Duodenal mucosa (tissue), 2 donors: ENCODE measurements around the gene KRTAP10-8.
"Not testable (repeated sequence)": the region's sequence is repeated elsewhere in the genome, so short reads cannot be mapped to it uniquely, and the experiment has no call there.

Experiments
- H3K27ac ChIP-seq: one replicate; pipeline ENCODE4 v1.7.0; 2013; ENCODE audit warnings: low read depth, low read length
- H3K27me3 ChIP-seq, 2 donors: one replicate each; pipeline ENCODE4 v1.7.0; 2013; ENCODE audit warnings: low read length in 2 of 2, control low read depth in 1 of 2; ENCODE audit not compliant: insufficient read depth in 2 of 2, control insufficient read depth in 1 of 2
- H3K36me3 ChIP-seq, 2 donors: one replicate each; pipeline ENCODE4 v1.7.0; 2013; ENCODE audit warnings: low read length in 2 of 2, control low read depth in 1 of 2; ENCODE audit not compliant: insufficient read depth in 2 of 2, control insufficient read depth in 1 of 2
- H3K4me1 ChIP-seq, 2 donors: one replicate each; pipeline ENCODE4 v1.7.0; 2013; ENCODE audit warnings: low read length in 2 of 2, control low read depth in 1 of 2; ENCODE audit not compliant: insufficient read depth in 2 of 2, control insufficient read depth in 1 of 2
- H3K4me3 ChIP-seq, 2 donors: one replicate each; pipeline ENCODE4 v1.7.0; 2013; ENCODE audit warnings: low read length in 2 of 2, low read depth in 1 of 2
- H3K9ac ChIP-seq, 2 donors: one replicate each; pipeline ENCODE4 v1.7.0; 2013; ENCODE audit warnings: low read length in 2 of 2, low read depth in 1 of 2
- H3K9me3 ChIP-seq, 2 donors: one replicate each; pipeline ENCODE4 v1.7.0; 2013; ENCODE audit warnings: low read length in 2 of 2, control low read depth in 1 of 2; ENCODE audit not compliant: control insufficient read depth in 1 of 2

KRTAP10-8 gene

GRCh38 chr21:44618909-44619308 lies 7.0 kb downstream of the KRTAP10-8 start:
- Histone ChIP-seq H3K27ac (no peak overlapping the region), H3K9me3 (peaks cover 9% of the 10 kb centered on the region in 2 donors), H3K4me1 (peaks cover 0 to 11% of the 10 kb centered on the region in 2 donors), H3K36me3 (no peaks in the 10 kb centered on the region), H3K9ac (no peak overlapping the region), H3K4me3 (no peak overlapping the region), H3K27me3 (no peaks in the 10 kb centered on the region)

GRCh38 chr21:44619886-44620285 lies 8.0 kb downstream of the KRTAP10-8 start:
- H3K9ac ChIP-seq = no peak overlapping the region
- H3K4me1 ChIP-seq = peaks cover 0 to 11% of the 10 kb centered on the region in 2 donors
- no peak overlapping the region for H3K4me3 ChIP-seq
- no peaks in the 10 kb centered on the region for H3K27me3 ChIP-seq
- H3K27ac ChIP-seq = no peak overlapping the region
- H3K9me3 ChIP-seq = peaks cover 11 to 15% of the 10 kb centered on the region in 2 donors
- H3K36me3 ChIP-seq = no peaks in the 10 kb centered on the region

GRCh38 chr21:44623575-44623974 lies 11.7 kb downstream of the KRTAP10-8 start:
- Histone ChIP-seq H3K27ac (no peak overlapping the region), H3K36me3 (no peaks in the 10 kb centered on the region), H3K4me1 (peaks cover 0 to 8% of the 10 kb centered on the region in 2 donors), H3K4me3 (no peak overlapping the region), H3K9ac (no peak overlapping the region), H3K9me3 (peaks cover 11 to 15% of the 10 kb centered on the region in 2 donors), H3K27me3 (no peaks in the 10 kb centered on the region)

- no peak overlapping the region for H3K4me3 ChIP-seq
- H3K4me1 ChIP-seq = no peaks in the 10 kb centered on the region
- peaks cover 11 to 15% of the 10 kb centered on the region in 2 donors for H3K9me3 ChIP-seq
- peaks cover 0 to 5% of the 10 kb centered on the region in 2 donors for H3K27me3 ChIP-seq
- H3K9ac ChIP-seq = no peak overlapping the region
- no peak overlapping the region for H3K27ac ChIP-seq
- H3K36me3 ChIP-seq = no peaks in the 10 kb centered on the region
These were observed 13.9 kb downstream of the KRTAP10-8 start for GRCh38 chr21:44625756-44626155.

GRCh38 chr21:44626262-44626661 lies 14.4 kb downstream of the KRTAP10-8 start:
- H3K9me3 ChIP-seq = peaks cover 11 to 15% of the 10 kb centered on the region in 2 donors
- H3K4me3 ChIP-seq = no peak overlapping the region
- no peaks in the 10 kb centered on the region for H3K4me1 ChIP-seq
- no peak overlapping the region for H3K27ac ChIP-seq
- no peak overlapping the region for H3K9ac ChIP-seq
- peaks cover 0 to 5% of the 10 kb centered on the region in 2 donors for H3K27me3 ChIP-seq
- no peaks in the 10 kb centered on the region for H3K36me3 ChIP-seq

GRCh38 chr21:44626673-44627143 lies 14.8 kb downstream of the KRTAP10-8 start, which contains the start of gene KRTAP10-9:
TSS of gene KRTAP10-9 (plus strand) at chr21:44627093. CDS start at chr21:44627172, 79 bp downstream.
- Histone ChIP-seq H3K4me1 (no peaks in the 10 kb centered on the region), H3K36me3 (no peaks in the 10 kb centered on the region), H3K9me3 (peaks cover 11 to 15% of the 10 kb centered on the region in 2 donors), H3K27me3 (peaks cover 0 to 5% of the 10 kb centered on the region in 2 donors), H3K4me3 (no peak within 1 kb of the TSS), H3K27ac (no peak within 1 kb of the TSS), H3K9ac (no peak within 1 kb of the TSS)

GRCh38 chr21:44627181-44627822 lies 15.4 kb downstream of the KRTAP10-8 start:
- peaks cover 15 to 18% of the 10 kb centered on the region in 2 donors for H3K9me3 ChIP-seq
- not testable (repeated sequence) for H3K36me3 ChIP-seq, H3K4me1 ChIP-seq, H3K4me3 ChIP-seq, H3K9ac ChIP-seq, H3K27ac ChIP-seq, H3K27me3 ChIP-seq

GRCh38 chr21:44627831-44628233 lies 16.0 kb downstream of the KRTAP10-8 start:
- H3K9me3 ChIP-seq = peaks cover 15 to 18% of the 10 kb centered on the region in 2 donors
- H3K4me1 ChIP-seq, H3K4me3 ChIP-seq, H3K27me3 ChIP-seq, H3K36me3 ChIP-seq, H3K9ac ChIP-seq, H3K27ac ChIP-seq: not testable (repeated sequence)

- Histone ChIP-seq H3K27ac (no peak overlapping the region), H3K4me1 (no peaks in the 10 kb centered on the region), H3K9ac (no peak overlapping the region), H3K27me3 (peaks cover 0 to 5% of the 10 kb centered on the region in 2 donors), H3K4me3 (no peak overlapping the region), H3K36me3 (no peaks in the 10 kb centered on the region), H3K9me3 (peaks cover 6 to 10% of the 10 kb centered on the region in 2 donors)
These were observed 17.0 kb downstream of the KRTAP10-8 start for GRCh38 chr21:44628707-44629391.

- Histone ChIP-seq H3K9me3 (peaks cover 3% of the 10 kb centered on the region in 2 donors), H3K9ac (no peak overlapping the region), H3K27ac (no peak overlapping the region), H3K4me3 (no peak overlapping the region), H3K4me1 (no peaks in the 10 kb centered on the region), H3K36me3 (no peaks in the 10 kb centered on the region), H3K27me3 (peaks cover 2 to 5% of the 10 kb centered on the region in 2 donors)
These were observed 18.6 kb downstream of the KRTAP10-8 start for GRCh38 chr21:44630440-44630839.
